GM12891 (cell line): Measurements from ENCODE around the gene ILF3.

Source experiments
- POLR2A ChIP-seq: IDR thresholded peaks from 2 replicates; pipeline ENCODE4 v1.6.1; 2011; ENCODE audit warnings: low read depth, low read length, control low read depth
- POLR2AphosphoS5 ChIP-seq: IDR thresholded peaks from 2 replicates; pipeline ENCODE4 v1.6.1; 2011; ENCODE audit warnings: low read depth, low read length, control low read depth
- TAF1 ChIP-seq: IDR thresholded peaks from 2 replicates; pipeline ENCODE4 v1.6.1; 2011; ENCODE audit warnings: low read depth, low read length, control low read depth

DNA sequence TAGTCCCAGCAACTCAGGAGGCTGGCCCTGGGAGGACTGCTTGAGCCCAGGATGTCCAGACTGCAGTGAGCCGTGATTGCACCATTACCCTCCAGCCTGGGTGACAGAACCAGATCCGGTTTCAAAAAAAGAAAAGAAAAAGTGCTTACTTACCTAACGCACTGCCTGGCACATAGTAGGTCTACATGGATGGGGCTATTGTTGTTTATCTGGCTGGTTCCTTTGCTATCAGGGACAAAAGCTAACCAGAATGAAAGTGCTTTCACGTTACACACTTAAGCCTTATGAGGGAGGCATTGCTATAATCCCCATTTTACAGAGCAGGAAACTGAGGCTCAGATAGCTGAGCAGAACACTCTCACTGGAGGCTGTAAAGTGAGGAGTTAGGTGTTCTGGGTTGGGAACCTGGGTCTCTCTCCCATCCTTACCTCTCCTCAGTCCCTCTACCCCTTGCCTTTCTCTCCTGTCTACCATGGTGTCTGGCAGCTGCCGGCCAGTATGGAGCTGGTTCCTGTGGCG, 66.5 kb downstream of the ILF3 start:
- TF ChIP-seq POLR2AphosphoS5, result no peak
- TF ChIP-seq POLR2A, result no peak
- TF ChIP-seq TAF1, result no peak
